Pancreas (tissue), 10 donors: Measurements from ENCODE around the gene CCHCR1. TPM values are rescaled to one million over a fixed set of nuclear protein-coding genes. Genes with fewer than 3 reads are reported as not detected.
A peak's percentile ranks its signal among the peaks of the same experiment; 100 is the strongest.

Experiments
- ATAC-seq, 4 donors: fragments of 200-7000 bp; cut with Tn5 transposase; one replicate each; pipeline versions ENCODE4 v1.8.0 to v1.9.1; 2020; ENCODE audit warnings: mild to moderate bottlenecking in 4 of 4, moderate library complexity in 4 of 4
- DNase-seq, 6 donors: peaks; one replicate each; pipeline ENCODE4 v3.0.0-alpha.2; 2020
- FAIRE-seq: peaks from 2 replicates; lab custom pipeline; 2012; peaks lifted over from hg19 to GRCh38; lab: Jason Lieb, UNC
- H3K27ac ChIP-seq, 4 donors: fragments of 200-600 bp; sonication (generic); 1 replicate in 3 of 4; 2 replicates in 1 of 4; pipeline versions ENCODE4 v1.5.0 to v1.8.0; 2020
- H3K27me3 ChIP-seq, 4 donors: fragments of 200-600 bp; one replicate each; pipeline ENCODE4 v1.8.0; 2021
- H3K36me3 ChIP-seq, 3 donors: fragments of 200-600 bp; sonication (generic) in 1 of 3; one replicate each; pipeline versions ENCODE4 v1.5.0 to v1.8.0; 2020 to 2021
- H3K4me1 ChIP-seq, 3 donors: fragments of 200-600 bp; one replicate each; pipeline ENCODE4 v1.8.0; 2021
- H3K4me3 ChIP-seq, 4 donors: fragments of 200-600 bp; sonication (generic) in 2 of 4; one replicate each; pipeline versions ENCODE4 v1.5.0 to v1.8.0; 2020 to 2021
- H3K9me3 ChIP-seq, 4 donors: fragments of 200-600 bp; one replicate each; pipeline ENCODE4 v1.8.0; 2021
- WGBS, 2 donors: extraction: QIAGEN DNeasy Blood & Tissue Kit; methylation state at CpG; one replicate each; pipeline ENCODE4 v1.1.7; 2013; 5-methylcytosine and 5-hydroxymethylcytosine counted together
- intact Hi-C, 3 donors: fragments of 100-400 bp; cut with DNase I; formaldehyde crosslinking; loops; one replicate each; pipeline versions ENCODE4 v1.11.1 to v1.14.2; 2022
- polyA plus RNA-seq, 2 donors: library from polyadenylated mRNA; stranded (reverse); fragments of 200-250 nt; gene quantifications; one replicate each; pipeline ENCODE4 v1.2.3, GENCODE V29; 2013
- total RNA-seq, 6 donors: library from RNA; stranded (reverse); fragmentation: NEBNext Ultra II Directional in 4 of 6; extraction: Animal tissue kit (Norgen Biotek cat#: 25700) in 4 of 6; gene quantifications; one replicate each; pipeline versions ENCODE4 v1.2.1 to v1.2.4, GENCODE V29; 2021 to 2023
- TF ChIP-seq, protein P1 (sequence below), 4 donors: fragments of 200-600 bp; sonication (generic) in 3 of 4; IDR thresholded peaks; one replicate each; pipeline versions ENCODE4 v1.5.0 to v1.8.0; 2021; ENCODE audit warnings: antibody characterized with exemption in 4 of 4
- donor health status: healthy with polysubstance abuse.
- donor health status: DM: no; HTN: no; CAD: no; lungs with moderate emphysema.
- donor health status: DM: no; HTN: no; CAD: no.
- donor health status: control.
- donor health status: control.
- donor health status: Bipolar disorder and iron deficiency.
- donor health status: DM: yes; HTN: yes; CAD: no.
- donor health status: DM: no; HTN: no; CAD: no.
- donor health status: DM: no; HTN: no; CAD: no.
- donor health status: DM: yes; HTN: yes; CAD: no.

Gene CCHCR1
- total and polyA plus RNA-seq, 8 donors: 6.7 to 27.0 (median 15.6) TPM

DNA sequence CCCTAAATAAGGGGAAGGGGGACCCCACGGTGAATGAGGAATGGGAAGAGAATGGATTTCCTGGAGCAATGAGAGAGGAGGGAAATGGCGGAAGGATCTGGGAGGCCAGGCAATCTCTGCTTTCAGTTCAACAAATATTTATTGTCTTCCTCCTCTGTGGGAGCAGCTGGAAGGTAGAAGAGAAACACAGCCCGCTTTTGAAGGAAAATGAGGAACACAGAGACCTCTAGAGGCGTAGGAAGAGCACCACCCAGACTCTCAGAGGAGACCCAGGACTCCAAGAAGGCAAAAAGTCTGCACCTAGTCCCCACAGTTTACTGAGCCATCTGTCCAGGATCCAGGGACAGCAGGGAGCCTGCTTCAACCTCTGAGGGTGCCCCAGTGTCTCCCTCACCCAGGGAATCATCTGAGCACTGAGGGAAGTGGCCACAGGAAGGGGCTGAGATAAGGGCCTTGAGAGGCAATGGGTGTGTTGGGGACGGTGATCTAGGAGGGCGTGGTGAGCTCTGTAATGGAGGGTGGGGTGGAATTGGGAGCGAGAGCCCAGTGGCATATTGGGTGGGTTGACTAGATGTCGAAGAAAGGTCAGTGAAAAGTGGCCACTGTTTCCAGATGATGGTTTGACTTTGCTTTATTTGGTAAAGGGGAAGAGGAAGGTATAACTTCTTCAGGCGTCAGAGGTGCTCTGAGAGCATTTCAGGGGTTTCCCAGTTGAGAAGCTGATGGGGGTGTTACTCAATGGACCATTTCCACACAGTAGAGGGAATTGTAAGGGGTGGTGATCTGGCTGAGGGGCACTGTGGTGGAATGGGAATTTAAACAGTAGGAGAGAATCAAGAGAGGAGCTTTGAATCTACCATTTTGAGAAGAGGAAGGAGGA is 42.4 kb downstream of the CCHCR1 start:
- WGBS, 2 donors: 62 to 80% methylated on average over 9 of the region's 9 CpGs
- TF ChIP-seq, protein P1, sequence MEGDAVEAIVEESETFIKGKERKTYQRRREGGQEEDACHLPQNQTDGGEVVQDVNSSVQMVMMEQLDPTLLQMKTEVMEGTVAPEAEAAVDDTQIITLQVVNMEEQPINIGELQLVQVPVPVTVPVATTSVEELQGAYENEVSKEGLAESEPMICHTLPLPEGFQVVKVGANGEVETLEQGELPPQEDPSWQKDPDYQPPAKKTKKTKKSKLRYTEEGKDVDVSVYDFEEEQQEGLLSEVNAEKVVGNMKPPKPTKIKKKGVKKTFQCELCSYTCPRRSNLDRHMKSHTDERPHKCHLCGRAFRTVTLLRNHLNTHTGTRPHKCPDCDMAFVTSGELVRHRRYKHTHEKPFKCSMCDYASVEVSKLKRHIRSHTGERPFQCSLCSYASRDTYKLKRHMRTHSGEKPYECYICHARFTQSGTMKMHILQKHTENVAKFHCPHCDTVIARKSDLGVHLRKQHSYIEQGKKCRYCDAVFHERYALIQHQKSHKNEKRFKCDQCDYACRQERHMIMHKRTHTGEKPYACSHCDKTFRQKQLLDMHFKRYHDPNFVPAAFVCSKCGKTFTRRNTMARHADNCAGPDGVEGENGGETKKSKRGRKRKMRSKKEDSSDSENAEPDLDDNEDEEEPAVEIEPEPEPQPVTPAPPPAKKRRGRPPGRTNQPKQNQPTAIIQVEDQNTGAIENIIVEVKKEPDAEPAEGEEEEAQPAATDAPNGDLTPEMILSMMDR (IDR thresholded peaks at IDR 0.05): no peak
- H3K4me1 ChIP-seq: no peaks in the 10 kb centered on the region
- no peaks in the 10 kb centered on the region for H3K36me3 ChIP-seq
- intact Hi-C loops: no loop called here
- DNase-seq (no peak), ATAC-seq (peak in 2 of 4 donors; percentile 43 to 67), FAIRE-seq (no peak)
- no peaks in the 10 kb centered on the region for H3K9me3 ChIP-seq
- H3K27me3 ChIP-seq: no peaks in the 10 kb centered on the region
- no peak overlapping the region for H3K4me3 ChIP-seq
- H3K27ac ChIP-seq: peak overlapping the region in 1 of 4 donors; percentile 57

DNA sequence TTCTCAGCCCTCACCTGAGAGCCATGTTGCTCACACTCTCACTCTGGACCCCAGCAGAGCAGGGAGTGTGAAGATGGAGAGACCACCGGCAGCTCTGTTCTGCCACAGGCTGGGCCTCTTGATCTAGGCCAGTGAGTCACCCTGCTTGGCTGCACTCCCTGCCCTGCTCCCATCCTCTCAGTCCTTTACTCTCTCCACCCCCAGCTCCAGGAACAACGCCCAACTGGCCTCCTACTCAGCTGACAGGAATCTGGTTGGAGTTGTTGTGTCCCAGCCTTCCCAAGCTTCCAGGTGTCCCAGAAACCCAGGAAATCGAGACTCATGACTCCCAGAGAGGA is 43.1 kb downstream of the CCHCR1 start, which contains the start of gene PSORS1C1:
TSS of gene PSORS1C1 (plus strand) at position 260 of the 338 bp plus-strand sequence. CDS start 14,833 bp downstream, outside the sequence.
- intact Hi-C loops: no loop called here
- peak; percentile 74 to 92 (median 86) for ATAC-seq
- H3K36me3 ChIP-seq: no peaks in the 10 kb centered on the region
- no peaks in the 10 kb centered on the region for H3K4me1 ChIP-seq
- no peak within 1 kb of the TSS for H3K4me3 ChIP-seq
- TF ChIP-seq, protein P1 (IDR thresholded peaks at IDR 0.05): no peak
- H3K9me3 ChIP-seq: no peaks in the 10 kb centered on the region
- WGBS, 2 donors: 27 to 46% methylated on average over 3 of the region's 3 CpGs
- H3K27me3 ChIP-seq: no peaks in the 10 kb centered on the region
- no peak for FAIRE-seq
- H3K27ac ChIP-seq: peak within 1 kb of the TSS in 1 of 4 donors; percentile 57
- DNase-seq: peak in 3 of 6 donors; percentile 21 to 67 (median 55)

DNA sequence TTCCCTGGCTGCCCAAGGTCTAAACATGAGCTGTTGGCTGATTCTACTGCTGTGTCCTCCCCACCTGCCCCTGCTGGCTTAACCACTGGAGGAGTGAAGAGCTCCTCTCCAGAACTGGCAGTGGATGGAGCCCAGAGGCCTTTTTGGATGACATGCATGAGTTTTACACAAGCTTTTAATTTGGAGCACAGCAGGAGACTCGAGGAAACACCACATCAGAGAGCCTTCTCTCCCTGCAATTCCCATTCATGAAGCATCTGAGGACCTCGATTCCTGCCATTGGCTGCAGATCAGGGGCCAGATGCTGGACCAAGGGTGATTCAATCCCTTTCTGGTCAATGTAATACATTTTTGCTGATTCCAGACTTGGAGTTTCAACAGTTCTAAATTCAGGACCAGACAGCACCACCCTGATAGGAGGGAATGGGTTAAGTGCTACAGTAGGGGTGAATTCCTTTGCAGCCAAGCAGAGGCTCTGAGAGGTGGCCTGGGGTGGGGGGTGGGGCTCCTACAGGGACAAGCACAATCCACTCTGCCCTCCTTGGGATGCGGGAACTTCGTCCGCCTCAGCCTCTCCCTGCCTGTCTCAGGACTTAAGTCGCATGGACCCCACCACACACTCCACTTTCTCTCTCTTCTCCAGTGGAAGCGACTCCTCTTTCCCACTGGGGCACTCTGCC is 43.6 kb downstream of the CCHCR1 start:
- intact Hi-C loops: no loop called here
- WGBS, 2 donors: 78 to 86% methylated on average over 7 of the region's 7 CpGs
- Histone ChIP-seq H3K4me3 (no peak overlapping the region), H3K4me1 (no peaks in the 10 kb centered on the region), H3K27me3 (no peaks in the 10 kb centered on the region), H3K36me3 (no peaks in the 10 kb centered on the region), H3K27ac (peak overlapping the region in 1 of 4 donors; percentile 57), H3K9me3 (no peaks in the 10 kb centered on the region)
- no peak for FAIRE-seq
- DNase-seq: no peak
- peak in 3 of 4 donors; percentile 12 to 41 (median 13) for ATAC-seq
- TF ChIP-seq, protein P1 (IDR thresholded peaks at IDR 0.05): no peak

DNA sequence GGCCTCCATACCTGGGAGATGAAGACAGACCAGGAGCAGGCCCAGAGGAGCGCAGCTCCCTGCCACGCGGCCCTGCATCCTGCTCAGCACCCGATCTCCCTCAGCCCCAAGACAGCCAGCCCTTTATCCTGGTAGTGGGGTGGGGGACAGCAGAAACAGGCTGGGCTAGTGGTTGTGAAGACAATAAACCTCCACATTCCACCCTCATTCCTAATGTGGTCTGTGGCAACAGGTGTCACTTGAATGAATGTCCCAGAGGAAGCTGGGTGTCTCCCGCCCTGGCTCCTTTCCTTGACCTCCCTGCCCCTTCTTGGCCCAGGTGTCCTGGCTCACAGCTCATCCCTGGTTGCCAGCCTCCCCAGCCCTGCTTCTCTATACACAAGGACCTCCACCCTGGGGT is 45.1 kb downstream of the CCHCR1 start, which contains the start of gene C6orf15:
TSS of gene C6orf15 (minus strand) at position 98 of the 400 bp plus-strand sequence. CDS start at position 78, 20 bp downstream.
- DNase-seq: no peak
- H3K4me1 ChIP-seq: no peaks in the 10 kb centered on the region
- H3K27me3 ChIP-seq: no peaks in the 10 kb centered on the region
- no peak for ATAC-seq
- no peaks in the 10 kb centered on the region for H3K9me3 ChIP-seq
- H3K36me3 ChIP-seq: no peaks in the 10 kb centered on the region
- WGBS, 2 donors: 83 to 89% methylated on average over 5 of the region's 5 CpGs
- no peak for FAIRE-seq
- intact Hi-C loops: no loop called here
- no peak within 1 kb of the TSS for H3K4me3 ChIP-seq
- H3K27ac ChIP-seq: no peak within 1 kb of the TSS
- TF ChIP-seq, protein P1 (IDR thresholded peaks at IDR 0.05): no peak
